ENCODE measurements around the gene ASTN2. TPM values are rescaled to one million over a fixed set of nuclear protein-coding genes. Genes with fewer than 3 reads are reported as not detected.

Gene ASTN2
- total and polyA plus RNA-seq, 9 of the 15 experiments (the other 6 are each of a cell fraction or from before 2014, with no cell fraction given) = 0.56 to 3.5 (median 1.9) TPM

DNA sequence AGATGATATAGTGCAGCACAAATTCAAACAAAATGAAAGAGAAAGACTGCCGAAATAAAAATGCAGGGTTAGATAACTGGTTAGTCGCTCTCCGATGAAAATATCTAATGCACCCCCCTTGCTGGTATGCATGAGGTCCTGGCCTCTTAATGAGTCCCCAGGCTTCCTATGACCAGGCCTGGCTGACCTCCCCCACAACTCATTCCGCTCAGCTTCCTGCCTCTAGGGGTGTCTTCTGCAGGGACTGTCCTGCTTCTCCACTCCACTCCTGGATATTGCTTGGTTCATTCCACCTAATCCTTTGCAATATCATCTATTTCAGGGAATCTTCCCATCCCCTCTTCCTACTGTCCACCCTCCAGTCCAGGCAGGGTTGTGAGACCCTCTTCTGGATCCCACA, 341.8 kb downstream of the ASTN2 start:
- Histone ChIP-seq H3K4me2 (ENCODE audit: insufficient read depth, low read length) (no peak overlapping the region), H3K36me3 (ENCODE audit: control insufficient read depth, insufficient read depth, low read length) (no peaks in the 10 kb centered on the region), H3K4me3 (no peak overlapping the region), H3K27me3 (ENCODE audit: control insufficient read depth in 2 of 2, insufficient read depth in 2 of 2, low read length in 2 of 2) (no peaks in the 10 kb centered on the region), H2AFZ (ENCODE audit: low read depth, low read length) (no peak overlapping the region), H3K9ac (ENCODE audit: insufficient read depth in 1 of 2, low read depth in 2 of 2, low read length in 2 of 2) (no peak overlapping the region), H4K20me1 (replicated peaks; ENCODE audit: control insufficient read depth, insufficient read depth, low read length) (no peaks in the 10 kb centered on the region), H3K79me2 (ENCODE audit: control insufficient read depth, insufficient read depth, low read length) (no peaks in the 10 kb centered on the region), H3K4me1 (replicated peaks in 1 of 2; ENCODE audit: control insufficient read depth in 2 of 2, insufficient read depth in 2 of 2, low read length in 2 of 2) (no peaks in the 10 kb centered on the region), H3K9me3 (replicated peaks; ENCODE audit: control insufficient read depth, insufficient read depth, low read depth, low read length) (no peaks in the 10 kb centered on the region), H3K27ac (ENCODE audit: extremely low read depth, low read depth, low read length) (no peak overlapping the region), H3K9me1 (ENCODE audit: control insufficient read depth, insufficient read depth, low read length) (no peaks in the 10 kb centered on the region)
- DNase-seq (ENCODE audit: extremely low read depth in 1 of 4, low spot score in 3 of 4) (no peak), FAIRE-seq (no peak), ATAC-seq (no peak)
- in situ Hi-C loops (cut with MboI) (no loop called here), intact Hi-C loops (cut with micrococcal nuclease) (no loop called here)
- WGBS (ENCODE audit: insufficient coverage, low coverage, missing lambda C conversion rate) = 0% methylated on average over 4 of the region's 4 CpGs
- ChIA-PET POLR2A (no interaction called here), CTCF (ENCODE audit: low intra/inter-chr PET ratio) (no interaction called here)
- no TSS peak for BruUV-seq (replicated peaks)
- TF ChIP-seq ZNF584 (CRISPR knock-in tag; IDR thresholded peaks at IDR 0.05; ENCODE audit: low read depth) (no peak), DIDO1 (tag; IDR thresholded peaks at IDR 0.05; ENCODE audit: low read depth) (no peak), TBP (optimal IDR thresholded peaks at IDR 0.05; ENCODE audit: low read depth, low read length) (no peak), ZNF586 (CRISPR knock-in tag; conservative IDR thresholded peaks at IDR 0.05) (no peak), ZNF280A (IDR thresholded peaks at IDR 0.05; ENCODE audit: low read depth, partially characterized antibody) (no peak), PRPF4 (IDR thresholded peaks at IDR 0.05; ENCODE audit: insufficient read depth, low read depth, low read length, poor library complexity, severe bottlenecking) (no peak), YY1 (IDR thresholded peaks at IDR 0.05; ENCODE audit: borderline replicate concordance in 1 of 3, control insufficient read depth in 1 of 3, extremely low read depth in 1 of 3, insufficient read depth in 3 of 3, insufficient read length in 1 of 3, insufficient replicate concordance in 2 of 3, low read depth in 1 of 3, low read length in 2 of 3) (no peak), ZNF644 (tag; IDR thresholded peaks at IDR 0.05; ENCODE audit: low read depth) (no peak), GABPB2 (CRISPR knock-in tag; conservative IDR thresholded peaks at IDR 0.05) (no peak), HEY1 (CRISPR knock-in tag; IDR thresholded peaks at IDR 0.05; ENCODE audit: borderline replicate concordance) (no peak), TAF9B (IDR thresholded peaks at IDR 0.05; ENCODE audit: partially characterized antibody) (no peak), GABPA (tag; conservative IDR thresholded peaks at IDR 0.05; ENCODE audit: low read depth) (no peak), TCF7 (IDR thresholded peaks at IDR 0.05; ENCODE audit: borderline replicate concordance) (no peak), SMC3 (conservative IDR thresholded peaks at IDR 0.05; ENCODE audit: insufficient read depth, low read depth, low read length) (no peak), ETS2 (tag; IDR thresholded peaks at IDR 0.05; ENCODE audit: borderline replicate concordance, poor library complexity, severe bottlenecking) (no peak), ZBTB5 (IDR thresholded peaks at IDR 0.05) (no peak), NFATC3 (IDR thresholded peaks at IDR 0.05) (no peak), PHB (CRISPR knock-in tag; IDR thresholded peaks at IDR 0.05) (no peak)
- TF ChIP-seq, protein P1, sequence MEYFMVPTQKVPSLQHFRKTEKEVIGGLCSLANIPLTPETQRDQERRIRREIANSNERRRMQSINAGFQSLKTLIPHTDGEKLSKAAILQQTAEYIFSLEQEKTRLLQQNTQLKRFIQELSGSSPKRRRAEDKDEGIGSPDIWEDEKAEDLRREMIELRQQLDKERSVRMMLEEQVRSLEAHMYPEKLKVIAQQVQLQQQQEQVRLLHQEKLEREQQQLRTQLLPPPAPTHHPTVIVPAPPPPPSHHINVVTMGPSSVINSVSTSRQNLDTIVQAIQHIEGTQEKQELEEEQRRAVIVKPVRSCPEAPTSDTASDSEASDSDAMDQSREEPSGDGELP (CRISPR knock-in tag; IDR thresholded peaks at IDR 0.05; ENCODE audit: borderline replicate concordance) = no peak

All from K562 (cell line).